GM20431 (cell line): ENCODE measurements around the gene RIPPLY2.

Experiments
- in situ Hi-C: fragments of 300-500 bp; cut with MseI, MboI; formaldehyde crosslinking; loops from one replicate; pipeline ENCODE4 v1.15.0; 2020; ENCODE audit warnings: low sequenced_read_pairs; ENCODE audit not compliant: unreplicated experiment

RIPPLY2 gene

GRCh38 chr6:83859410-83860358, 6.5 kb downstream of the RIPPLY2 start, which contains the start of gene CYB5R4:
CYB5R4 (plus strand) TSS chr6:83859689; CDS start chr6:83859783, 94 bp downstream.
- in situ Hi-C loops, result no loop called here

GRCh38 chr6:83860359-83860755, 7.2 kb downstream of the RIPPLY2 start:
- in situ Hi-C loops, result no loop called here

- in situ Hi-C loops, result no loop called here
These were observed 7.8 kb downstream of the RIPPLY2 start for GRCh38 chr6:83860782-83861495.

- in situ Hi-C loops, result no loop called here
These were observed 9.8 kb downstream of the RIPPLY2 start for GRCh38 chr6:83862776-83863471.

- in situ Hi-C loops, result no loop called here
These were observed 13.9 kb downstream of the RIPPLY2 start for GRCh38 chr6:83867043-83867442.

GRCh38 chr6:83867527-83868161, 14.5 kb downstream of the RIPPLY2 start:
- in situ Hi-C loops, result no loop called here

GRCh38 chr6:83868639-83869038, 15.5 kb downstream of the RIPPLY2 start:
- in situ Hi-C loops, result no loop called here

- in situ Hi-C loops, result no loop called here
These were observed 17.5 kb downstream of the RIPPLY2 start for GRCh38 chr6:83870649-83871048.

- in situ Hi-C loops, result no loop called here
These were observed 19.4 kb downstream of the RIPPLY2 start for GRCh38 chr6:83872386-83873118.

- in situ Hi-C loops, result no loop called here
These were observed 20.7 kb downstream of the RIPPLY2 start for GRCh38 chr6:83873869-83874268.

GRCh38 chr6:83875843-83876242, 22.7 kb downstream of the RIPPLY2 start:
- in situ Hi-C loops, result no loop called here

GRCh38 chr6:83878902-83879644, 25.9 kb downstream of the RIPPLY2 start:
- in situ Hi-C loops, result no loop called here

GRCh38 chr6:83879746-83880145, 26.6 kb downstream of the RIPPLY2 start:
- in situ Hi-C loops, result loop anchor here (10.0 kb wide), 1 partner anchor 335 kb away; no protein-coding TSS in a partner anchor

- in situ Hi-C loops, result loop anchor here (10.0 kb wide), 1 partner anchor 332 kb away; no protein-coding TSS in a partner anchor
These were observed 30.1 kb downstream of the RIPPLY2 start for GRCh38 chr6:83883240-83883639.

GRCh38 chr6:83884523-83884922, 31.4 kb downstream of the RIPPLY2 start:
- in situ Hi-C loops, result loop anchor here (10.0 kb wide), 1 partner anchor 330 kb away; no protein-coding TSS in a partner anchor

- in situ Hi-C loops, result loop anchor here (10.0 kb wide), 1 partner anchor 329 kb away; no protein-coding TSS in a partner anchor
These were observed 32.8 kb downstream of the RIPPLY2 start for GRCh38 chr6:83885984-83886383.

- in situ Hi-C loops, result loop anchor here (10.0 kb wide), 1 partner anchor 325 kb away; no protein-coding TSS in a partner anchor
These were observed 36.5 kb downstream of the RIPPLY2 start for GRCh38 chr6:83889621-83890020.

GRCh38 chr6:83890520-83890919, 37.4 kb downstream of the RIPPLY2 start:
- in situ Hi-C loops, result no loop called here
